Measurements from ENCODE around the gene SPACA4.

- TF ChIP-seq, protein P1, sequence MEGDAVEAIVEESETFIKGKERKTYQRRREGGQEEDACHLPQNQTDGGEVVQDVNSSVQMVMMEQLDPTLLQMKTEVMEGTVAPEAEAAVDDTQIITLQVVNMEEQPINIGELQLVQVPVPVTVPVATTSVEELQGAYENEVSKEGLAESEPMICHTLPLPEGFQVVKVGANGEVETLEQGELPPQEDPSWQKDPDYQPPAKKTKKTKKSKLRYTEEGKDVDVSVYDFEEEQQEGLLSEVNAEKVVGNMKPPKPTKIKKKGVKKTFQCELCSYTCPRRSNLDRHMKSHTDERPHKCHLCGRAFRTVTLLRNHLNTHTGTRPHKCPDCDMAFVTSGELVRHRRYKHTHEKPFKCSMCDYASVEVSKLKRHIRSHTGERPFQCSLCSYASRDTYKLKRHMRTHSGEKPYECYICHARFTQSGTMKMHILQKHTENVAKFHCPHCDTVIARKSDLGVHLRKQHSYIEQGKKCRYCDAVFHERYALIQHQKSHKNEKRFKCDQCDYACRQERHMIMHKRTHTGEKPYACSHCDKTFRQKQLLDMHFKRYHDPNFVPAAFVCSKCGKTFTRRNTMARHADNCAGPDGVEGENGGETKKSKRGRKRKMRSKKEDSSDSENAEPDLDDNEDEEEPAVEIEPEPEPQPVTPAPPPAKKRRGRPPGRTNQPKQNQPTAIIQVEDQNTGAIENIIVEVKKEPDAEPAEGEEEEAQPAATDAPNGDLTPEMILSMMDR (IDR thresholded peaks at IDR 0.05), result no peak
- TF ChIP-seq NR1H2 (CRISPR knock-in tag; IDR thresholded peaks at IDR 0.05) (no peak), JUN (CRISPR knock-in tag; IDR thresholded peaks at IDR 0.05) (no peak), GABPB1 (CRISPR knock-in tag; IDR thresholded peaks at IDR 0.05) (no peak), CREB1 (CRISPR knock-in tag; IDR thresholded peaks at IDR 0.05) (no peak), FOXJ3 (CRISPR knock-in tag; IDR thresholded peaks at IDR 0.05; ENCODE audit: borderline replicate concordance) (no peak), HMGXB4 (CRISPR knock-in tag; IDR thresholded peaks at IDR 0.05) (no peak), NR3C1 (CRISPR knock-in tag; conservative IDR thresholded peaks at IDR 0.05; ENCODE audit: low read depth) (no peak), CBFB (CRISPR knock-in tag; IDR thresholded peaks at IDR 0.05; ENCODE audit: low read depth) (no peak), ZSCAN18 (CRISPR knock-in tag; IDR thresholded peaks at IDR 0.05) (no peak), FOXP4 (CRISPR knock-in tag; IDR thresholded peaks at IDR 0.05) (no peak)
- TF ChIP-seq, protein P2, sequence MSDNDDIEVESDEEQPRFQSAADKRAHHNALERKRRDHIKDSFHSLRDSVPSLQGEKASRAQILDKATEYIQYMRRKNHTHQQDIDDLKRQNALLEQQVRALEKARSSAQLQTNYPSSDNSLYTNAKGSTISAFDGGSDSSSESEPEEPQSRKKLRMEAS (CRISPR knock-in tag; IDR thresholded peaks at IDR 0.05), result no peak
- TF ChIP-seq, protein P3, sequence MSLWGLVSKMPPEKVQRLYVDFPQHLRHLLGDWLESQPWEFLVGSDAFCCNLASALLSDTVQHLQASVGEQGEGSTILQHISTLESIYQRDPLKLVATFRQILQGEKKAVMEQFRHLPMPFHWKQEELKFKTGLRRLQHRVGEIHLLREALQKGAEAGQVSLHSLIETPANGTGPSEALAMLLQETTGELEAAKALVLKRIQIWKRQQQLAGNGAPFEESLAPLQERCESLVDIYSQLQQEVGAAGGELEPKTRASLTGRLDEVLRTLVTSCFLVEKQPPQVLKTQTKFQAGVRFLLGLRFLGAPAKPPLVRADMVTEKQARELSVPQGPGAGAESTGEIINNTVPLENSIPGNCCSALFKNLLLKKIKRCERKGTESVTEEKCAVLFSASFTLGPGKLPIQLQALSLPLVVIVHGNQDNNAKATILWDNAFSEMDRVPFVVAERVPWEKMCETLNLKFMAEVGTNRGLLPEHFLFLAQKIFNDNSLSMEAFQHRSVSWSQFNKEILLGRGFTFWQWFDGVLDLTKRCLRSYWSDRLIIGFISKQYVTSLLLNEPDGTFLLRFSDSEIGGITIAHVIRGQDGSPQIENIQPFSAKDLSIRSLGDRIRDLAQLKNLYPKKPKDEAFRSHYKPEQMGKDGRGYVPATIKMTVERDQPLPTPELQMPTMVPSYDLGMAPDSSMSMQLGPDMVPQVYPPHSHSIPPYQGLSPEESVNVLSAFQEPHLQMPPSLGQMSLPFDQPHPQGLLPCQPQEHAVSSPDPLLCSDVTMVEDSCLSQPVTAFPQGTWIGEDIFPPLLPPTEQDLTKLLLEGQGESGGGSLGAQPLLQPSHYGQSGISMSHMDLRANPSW (CRISPR knock-in tag; conservative IDR thresholded peaks at IDR 0.05; ENCODE audit: low read depth), result no peak
These were observed 41.6 kb downstream of the SPACA4 start for GRCh38 chr19:48648134-48648533.
